BJ (cell line): Measurements from ENCODE around the gene C3. TPM values are rescaled to one million over a fixed set of nuclear protein-coding genes. Genes with fewer than 3 reads are reported as not detected.
A peak's percentile ranks its signal among the peaks of the same experiment; 100 is the strongest.

Source experiments
- CTCF ChIA-PET: fragments of 350-600 bp; formaldehyde crosslinking; extraction: SDS; loops from one replicate; lab custom pipeline; 2021; ENCODE audit warnings: antibody characterized with exemption, inconsistent platforms; lab: Yijun Ruan, JAX
- POLR2A ChIA-PET: fragments of 300-600 bp; sonication (Branson Sonifier 250); formaldehyde crosslinking; extraction: SDS; loops from one replicate; lab custom pipeline; 2021; ENCODE audit warnings: antibody characterized with exemption; lab: Charles Lee
- DNase-seq: peaks from one replicate; pipeline ENCODE4 v3.0.0-alpha.2; 2011; ENCODE audit warnings: low read depth
- H3K27me3 ChIP-seq: 2 replicates; pipeline ENCODE4 v1.6.0; 2011; ENCODE audit warnings: low read length; ENCODE audit not compliant: control insufficient read depth, insufficient read depth
- H3K36me3 ChIP-seq: 2 replicates; pipeline ENCODE4 v1.5.1; 2011; ENCODE audit warnings: low read length; ENCODE audit not compliant: control insufficient read depth, insufficient read depth
- H3K4me3 ChIP-seq: 2 replicates; pipeline ENCODE4 v1.5.1; 2011; ENCODE audit warnings: low read depth, mild to moderate bottlenecking, control low read depth, low read length
- CTCF ChIP-seq: IDR thresholded peaks from 2 replicates; pipeline ENCODE4 v1.5.1; 2011; ENCODE audit warnings: low read depth, mild to moderate bottlenecking, control low read depth, inconsistent platforms, low read length, moderate library complexity; ENCODE audit not compliant: insufficient read depth
- polyA plus RNA-seq: library from polyadenylated mRNA; depleted of rRNA; stranded (reverse); fragments of >200 nt; gene quantifications from 2 replicates; pipeline ENCODE4 v1.2.3, GENCODE V29; 2011

C3 gene
- polyA plus RNA-seq, 1 experiment: 14.7 TPM

- Histone ChIP-seq H3K27me3 (no peaks in the 10 kb centered on the region), H3K36me3 (no peaks in the 10 kb centered on the region), H3K4me3 (no peak overlapping the region)
- no peak for TF ChIP-seq CTCF
- POLR2A ChIA-PET: no interaction called here
- CTCF ChIA-PET: interaction anchor here (2.1 kb wide), 1 partner anchor 12 kb away, joined by 5 read pairs; no protein-coding TSS in a partner anchor
- no peak for DNase-seq
Observed at GRCh38 chr19:6760606-6761005, 40.2 kb upstream of the C3 start.

- POLR2A ChIA-PET: no interaction called here
- no peak for TF ChIP-seq CTCF
- no peak for DNase-seq
- CTCF ChIA-PET: interaction anchor here (0.9 kb wide), 1 partner anchor 12 kb away, joined by 3 read pairs; no protein-coding TSS in a partner anchor
- Histone ChIP-seq H3K36me3 (peaks cover 16% of the 10 kb centered on the region), H3K27me3 (no peaks in the 10 kb centered on the region), H3K4me3 (no peak overlapping the region)
Observed at GRCh38 chr19:6754653-6755463, 34.4 kb upstream of the C3 start.

- Histone ChIP-seq H3K36me3 (peaks cover 21% of the 10 kb centered on the region), H3K27me3 (no peaks in the 10 kb centered on the region), H3K4me3 (no peak overlapping the region)
- POLR2A ChIA-PET: no interaction called here
- no peak for DNase-seq
- no peak for TF ChIP-seq CTCF
- CTCF ChIA-PET: interaction anchor here (0.9 kb wide), 1 partner anchor 11 kb away, joined by 3 read pairs; no protein-coding TSS in a partner anchor
Observed at GRCh38 chr19:6754136-6754535, 33.7 kb upstream of the C3 start.

GRCh38 chr19:6753178-6754031 lies 33.0 kb upstream of the C3 start:
- ChIA-PET POLR2A (no interaction called here), CTCF (no interaction called here)

More at GRCh38 chr19:6753178-6754031, 33.0 kb upstream of the C3 start:
- Histone ChIP-seq H3K4me3 (peak overlapping the region; percentile 35), H3K27me3 (no peaks in the 10 kb centered on the region), H3K36me3 (peaks cover 22% of the 10 kb centered on the region)
- peak; percentile 48 for TF ChIP-seq CTCF
- DNase-seq: no peak
